Stimulated activated CD8-positive, alpha-beta memory T cell treated with anti-CD3 and anti-CD28 coated beads, Interleukin-2, amount 100 ng/mL, for 48 hours (primary cell): Measurements from ENCODE around the gene RRN3.
"Not testable (repeated sequence)": the region's sequence is repeated elsewhere in the genome, so short reads cannot be mapped to it uniquely, and the experiment has no call there.

Source experiments
- DNase-seq, 2 donors: peaks; one replicate each; pipeline ENCODE4 v3.0.0-alpha.2; 2020; ENCODE audit warnings: low read depth in 2 of 2

RRN3 gene

GRCh38 chr16:15093955-15094827 lies at the start of gene RRN3:
TSS of gene RRN3 (minus strand) at chr16:15094272. CDS start at chr16:15094233, 39 bp downstream.
- DNase-seq = peak; percentile 83 to 86

GRCh38 chr16:15143601-15144091 lies 49.6 kb upstream of the RRN3 start:
- DNase-seq = not testable (repeated sequence)

- not testable (repeated sequence) for DNase-seq
Measured at GRCh38 chr16:15142891-15143600, 49.0 kb upstream of the RRN3 start.

- not testable (repeated sequence) for DNase-seq
Measured at GRCh38 chr16:15142107-15142890, 48.2 kb upstream of the RRN3 start.

- no peak for DNase-seq
Measured at GRCh38 chr16:15141586-15141985, 47.5 kb upstream of the RRN3 start.

GRCh38 chr16:15140444-15141365 lies 46.6 kb upstream of the RRN3 start:
- DNase-seq = not testable (repeated sequence)

GRCh38 chr16:15137514-15137913 lies 43.4 kb upstream of the RRN3 start:
- not testable (repeated sequence) for DNase-seq

GRCh38 chr16:15135483-15136360 lies 41.6 kb upstream of the RRN3 start:
- DNase-seq = not testable (repeated sequence)

- DNase-seq = not testable (repeated sequence)
Measured at GRCh38 chr16:15134752-15135482, 40.8 kb upstream of the RRN3 start.

- not testable (repeated sequence) for DNase-seq
Measured at GRCh38 chr16:15133554-15133953, 39.5 kb upstream of the RRN3 start.

- not testable (repeated sequence) for DNase-seq
Measured at GRCh38 chr16:15132719-15133428, 38.8 kb upstream of the RRN3 start.

- DNase-seq = not testable (repeated sequence)
Measured at GRCh38 chr16:15130943-15131700, 37.0 kb upstream of the RRN3 start.

GRCh38 chr16:15130256-15130932 lies 36.3 kb upstream of the RRN3 start:
- not testable (repeated sequence) for DNase-seq

- DNase-seq = not testable (repeated sequence)
Measured at GRCh38 chr16:15127641-15128425, 33.8 kb upstream of the RRN3 start.

GRCh38 chr16:15100372-15100987 lies 6.4 kb upstream of the RRN3 start:
- DNase-seq = not testable (repeated sequence)
